GM12892 (cell line): ENCODE data around the gene CNTNAP5.

Experiments used
- POLR2A ChIP-seq: IDR thresholded peaks from 2 replicates; pipeline ENCODE4 v1.6.1; 2011; ENCODE audit warnings: low read depth, low read length, control low read depth
- POLR2AphosphoS5 ChIP-seq: IDR thresholded peaks from 2 replicates; pipeline ENCODE4 v1.6.1; 2011; ENCODE audit warnings: low read depth, low read length, control low read depth
- TAF1 ChIP-seq: IDR thresholded peaks from 2 replicates; pipeline ENCODE4 v1.6.1; 2011; ENCODE audit warnings: low read depth, mild to moderate bottlenecking, control low read depth, low read length, borderline replicate concordance

DNA sequence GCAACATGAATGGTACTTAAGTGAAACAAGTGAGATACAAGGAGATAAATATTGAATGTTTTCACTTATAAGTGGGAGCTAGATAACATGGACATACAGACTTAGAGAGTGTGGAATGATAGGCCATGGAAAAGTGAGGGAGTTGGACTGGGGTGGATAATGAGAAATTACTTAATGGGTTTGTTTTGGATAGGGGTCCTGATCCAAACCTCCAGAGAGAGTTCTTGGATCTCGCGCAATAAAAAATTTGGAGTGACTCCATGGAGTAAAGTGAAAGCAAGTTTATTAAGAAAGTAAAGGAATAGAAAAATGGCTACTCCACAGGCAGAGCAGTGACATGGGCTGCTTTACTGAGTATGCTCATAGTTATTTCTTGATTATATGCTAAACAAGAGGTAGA is 508.9 kb downstream of the CNTNAP5 start:
- TF ChIP-seq POLR2A (no peak), POLR2AphosphoS5 (no peak), TAF1 (no peak)
